Measurements from ENCODE around the gene R3HCC1L. TPM values are rescaled to one million over a fixed set of nuclear protein-coding genes. Genes with fewer than 3 reads are reported as not detected.
"Not testable (repeated sequence)": the region's sequence is repeated elsewhere in the genome, so short reads cannot be mapped to it uniquely, and the experiment has no call there.

Gene R3HCC1L
- total RNA-seq, 1 donor from 2014 or later = 4.8 TPM

- intact Hi-C loops (cut with micrococcal nuclease) = no loop called here
- ATAC-seq = no peak
- DNase-seq = no peak
Observed at GRCh38 chr10:98168766-98169165, 34.3 kb downstream of the R3HCC1L start.

- no peak for ATAC-seq
- intact Hi-C loops (cut with micrococcal nuclease) = no loop called here
- DNase-seq = no peak
Observed at GRCh38 chr10:98169379-98169778, 34.9 kb downstream of the R3HCC1L start.

GRCh38 chr10:98170249-98171117, 36.0 kb downstream of the R3HCC1L start:
- peak; percentile 62 for ATAC-seq
- intact Hi-C loops (cut with micrococcal nuclease) = loop anchor here (5.0 kb wide), 1 partner anchor 137 kb away; no protein-coding TSS in a partner anchor

GRCh38 chr10:98172073-98172472, 37.6 kb downstream of the R3HCC1L start:
- ATAC-seq (peak; percentile 92), DNase-seq (peak; percentile 29)
- intact Hi-C loops (cut with micrococcal nuclease) = loop anchor here (5.0 kb wide), 1 partner anchor 135 kb away; no protein-coding TSS in a partner anchor

More at GRCh38 chr10:98170249-98171117, 36.0 kb downstream of the R3HCC1L start:
- no peak for DNase-seq

GRCh38 chr10:98172495-98172894, 38.0 kb downstream of the R3HCC1L start:
- ATAC-seq (peak; percentile 25), DNase-seq (no peak)
- intact Hi-C loops (cut with micrococcal nuclease) = loop anchor here (5.0 kb wide), 1 partner anchor 135 kb away; no protein-coding TSS in a partner anchor

- intact Hi-C loops (cut with micrococcal nuclease) = loop anchor here (5.0 kb wide), 1 partner anchor 134 kb away; no protein-coding TSS in a partner anchor
- ATAC-seq = no peak
- DNase-seq = no peak
Observed at GRCh38 chr10:98173260-98173659, 38.8 kb downstream of the R3HCC1L start.

GRCh38 chr10:98182351-98182915, 48.0 kb downstream of the R3HCC1L start:
- DNase-seq; intact Hi-C loops (cut with micrococcal nuclease); ATAC-seq: not testable (repeated sequence)

GRCh38 chr10:98186681-98187080, 52.2 kb downstream of the R3HCC1L start:
- ATAC-seq = no peak
- DNase-seq = no peak
- intact Hi-C loops (cut with micrococcal nuclease) = no loop called here

GRCh38 chr10:98190773-98191172, 56.3 kb downstream of the R3HCC1L start:
- intact Hi-C loops (cut with micrococcal nuclease); DNase-seq; ATAC-seq: not testable (repeated sequence)

GRCh38 chr10:98193037-98193436, 58.6 kb downstream of the R3HCC1L start:
- ATAC-seq (no peak), DNase-seq (no peak)
- intact Hi-C loops (cut with micrococcal nuclease) = no loop called here

- intact Hi-C loops (cut with micrococcal nuclease) = no loop called here
- DNase-seq (no peak), ATAC-seq (no peak)
Observed at GRCh38 chr10:98194633-98195032, 60.2 kb downstream of the R3HCC1L start.

GRCh38 chr10:98195120-98195519, 60.7 kb downstream of the R3HCC1L start:
- ATAC-seq = no peak
- intact Hi-C loops (cut with micrococcal nuclease) = no loop called here
- no peak for DNase-seq

GRCh38 chr10:98196985-98197384, 62.5 kb downstream of the R3HCC1L start:
- ATAC-seq = no peak
- DNase-seq = peak; percentile 17
- intact Hi-C loops (cut with micrococcal nuclease) = no loop called here

GRCh38 chr10:98201760-98202159, 67.3 kb downstream of the R3HCC1L start:
- no peak for DNase-seq
- intact Hi-C loops (cut with micrococcal nuclease) = no loop called here
- ATAC-seq = no peak

GRCh38 chr10:98202378-98202777, 67.9 kb downstream of the R3HCC1L start:
- ATAC-seq = no peak
- intact Hi-C loops (cut with micrococcal nuclease) = no loop called here
- no peak for DNase-seq

- DNase-seq (no peak), ATAC-seq (no peak)
- intact Hi-C loops (cut with micrococcal nuclease) = no loop called here
Observed at GRCh38 chr10:98205351-98205750, 70.9 kb downstream of the R3HCC1L start.

- no peak for DNase-seq
- intact Hi-C loops (cut with micrococcal nuclease) = no loop called here
- no peak for ATAC-seq
Observed at GRCh38 chr10:98208925-98209324, 74.5 kb downstream of the R3HCC1L start.

- ATAC-seq (no peak), DNase-seq (no peak)
- intact Hi-C loops (cut with micrococcal nuclease) = no loop called here
Observed at GRCh38 chr10:98209441-98209840, 75.0 kb downstream of the R3HCC1L start.

- ATAC-seq = no peak
- intact Hi-C loops (cut with micrococcal nuclease) = no loop called here
- DNase-seq = no peak
Observed at GRCh38 chr10:98212196-98212595, 77.7 kb downstream of the R3HCC1L start.

- intact Hi-C loops (cut with micrococcal nuclease) = no loop called here
- DNase-seq (no peak), ATAC-seq (no peak)
Observed at GRCh38 chr10:98213740-98214139, 79.3 kb downstream of the R3HCC1L start.

Measured in left ventricle myocardium superior (tissue), 1 donor.